ENCODE data around the gene CHL1. TPM values are rescaled to one million over a fixed set of nuclear protein-coding genes. Genes with fewer than 3 reads are reported as not detected.

CHL1 gene
- total RNA-seq, 1 donor from 2014 or later: 0.26 TPM

DNA sequence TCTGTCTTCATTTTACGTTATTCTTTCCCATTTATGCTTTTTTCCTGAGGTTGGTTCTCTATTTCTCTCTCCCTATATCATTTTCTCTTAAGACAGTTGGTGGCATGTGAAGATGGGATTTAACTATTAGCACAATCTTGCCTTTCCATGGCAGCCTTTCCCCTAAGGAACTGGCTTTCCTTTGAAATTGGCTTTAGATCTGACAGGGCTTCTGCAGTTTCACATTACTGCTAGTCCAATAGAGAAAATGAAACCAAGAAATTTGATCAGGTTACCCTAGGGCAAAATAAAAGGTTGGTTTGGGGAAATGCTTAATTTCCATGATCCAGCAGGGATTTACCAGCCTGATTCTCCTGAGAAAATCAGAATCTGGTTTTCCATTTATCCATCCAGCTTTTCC is 22.7 kb upstream of the CHL1 start:
- Histone ChIP-seq H3K27me3 (ENCODE audit: control insufficient read depth, insufficient read depth, low read length) (no peaks in the 10 kb centered on the region), H3K4me3 (ENCODE audit: low read depth, low read length) (no peak overlapping the region), H3K36me3 (ENCODE audit: control insufficient read depth, insufficient read depth, low read length) (no peaks in the 10 kb centered on the region)
- TF ChIP-seq, protein P1, sequence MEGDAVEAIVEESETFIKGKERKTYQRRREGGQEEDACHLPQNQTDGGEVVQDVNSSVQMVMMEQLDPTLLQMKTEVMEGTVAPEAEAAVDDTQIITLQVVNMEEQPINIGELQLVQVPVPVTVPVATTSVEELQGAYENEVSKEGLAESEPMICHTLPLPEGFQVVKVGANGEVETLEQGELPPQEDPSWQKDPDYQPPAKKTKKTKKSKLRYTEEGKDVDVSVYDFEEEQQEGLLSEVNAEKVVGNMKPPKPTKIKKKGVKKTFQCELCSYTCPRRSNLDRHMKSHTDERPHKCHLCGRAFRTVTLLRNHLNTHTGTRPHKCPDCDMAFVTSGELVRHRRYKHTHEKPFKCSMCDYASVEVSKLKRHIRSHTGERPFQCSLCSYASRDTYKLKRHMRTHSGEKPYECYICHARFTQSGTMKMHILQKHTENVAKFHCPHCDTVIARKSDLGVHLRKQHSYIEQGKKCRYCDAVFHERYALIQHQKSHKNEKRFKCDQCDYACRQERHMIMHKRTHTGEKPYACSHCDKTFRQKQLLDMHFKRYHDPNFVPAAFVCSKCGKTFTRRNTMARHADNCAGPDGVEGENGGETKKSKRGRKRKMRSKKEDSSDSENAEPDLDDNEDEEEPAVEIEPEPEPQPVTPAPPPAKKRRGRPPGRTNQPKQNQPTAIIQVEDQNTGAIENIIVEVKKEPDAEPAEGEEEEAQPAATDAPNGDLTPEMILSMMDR (IDR thresholded peaks at IDR 0.05; ENCODE audit: insufficient read depth, low read length, severe bottlenecking): no peak
- no peak for FAIRE-seq
- peak; percentile 5 for DNase-seq (ENCODE audit: low read depth)

DNA sequence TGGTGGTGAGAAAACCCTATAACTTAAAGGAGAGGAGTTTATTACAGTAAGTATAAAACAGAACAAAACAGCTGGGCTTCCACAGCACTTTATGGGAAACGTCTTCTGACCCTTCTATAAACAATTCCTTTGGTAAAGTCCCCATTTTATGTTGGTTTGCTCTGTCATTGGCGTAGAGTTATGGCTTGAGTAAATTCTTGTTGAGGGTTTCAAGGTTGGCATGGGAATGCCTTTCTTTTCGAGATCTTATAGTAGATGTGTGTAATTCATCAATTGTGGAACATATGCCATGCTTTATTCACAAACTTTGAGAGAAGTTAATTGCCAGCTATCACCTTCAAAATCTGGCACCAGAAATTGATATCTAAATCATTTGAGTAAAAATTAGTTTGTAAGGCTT is 11.6 kb upstream of the CHL1 start:
- no peak overlapping the region for H3K4me3 ChIP-seq (ENCODE audit: low read depth, low read length)
- TF ChIP-seq, protein P1 (IDR thresholded peaks at IDR 0.05; ENCODE audit: insufficient read depth, low read length, severe bottlenecking): no peak
- H3K36me3 ChIP-seq (ENCODE audit: control insufficient read depth, insufficient read depth, low read length): no peaks in the 10 kb centered on the region
- peaks cover 1% of the 10 kb centered on the region for H3K27me3 ChIP-seq (ENCODE audit: control insufficient read depth, insufficient read depth, low read length)
- DNase-seq (ENCODE audit: low read depth): no peak
- FAIRE-seq: no peak

DNA sequence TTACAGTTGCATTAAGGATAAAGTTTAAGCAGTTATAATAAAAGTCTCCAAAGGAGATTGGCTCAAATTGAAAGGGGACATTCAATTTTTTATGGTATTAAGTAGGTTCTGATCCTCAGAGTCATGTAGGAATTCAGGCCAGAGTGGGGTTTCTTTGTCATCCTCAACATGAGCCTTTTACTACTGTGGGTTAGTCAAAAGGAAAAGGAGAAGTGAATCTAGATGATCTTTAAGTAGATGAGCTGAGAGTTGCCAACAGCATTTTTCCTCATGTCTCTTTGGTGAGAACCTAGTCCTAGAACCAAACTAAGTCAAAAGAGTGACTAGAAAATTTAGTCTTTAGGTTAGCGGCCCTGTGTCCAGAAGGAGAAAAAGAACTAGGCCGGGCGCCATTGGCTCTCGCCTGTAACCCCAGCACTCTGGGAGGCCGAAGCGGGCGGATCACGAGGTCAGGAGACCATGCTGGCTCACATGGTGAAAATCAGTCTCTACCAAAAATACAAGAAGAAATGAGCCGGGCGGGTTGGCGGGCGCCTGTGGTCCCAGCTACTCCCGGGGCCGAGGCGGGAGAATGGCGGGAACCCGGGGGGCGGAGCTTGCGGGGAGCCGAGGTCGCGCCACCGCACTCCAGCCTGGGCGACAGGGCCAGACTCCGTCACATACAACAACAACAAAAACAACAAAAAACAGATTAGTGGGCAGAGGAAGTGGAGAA is 4.2 kb upstream of the CHL1 start:
- TF ChIP-seq, protein P1 (IDR thresholded peaks at IDR 0.05; ENCODE audit: insufficient read depth, low read length, severe bottlenecking): no peak
- DNase-seq (ENCODE audit: low read depth) (no peak), FAIRE-seq (no peak)
- H3K27me3 ChIP-seq (ENCODE audit: control insufficient read depth, insufficient read depth, low read length): peaks cover 12% of the 10 kb centered on the region
- no peaks in the 10 kb centered on the region for H3K36me3 ChIP-seq (ENCODE audit: control insufficient read depth, insufficient read depth, low read length)
- H3K4me3 ChIP-seq (ENCODE audit: low read depth, low read length): no peak overlapping the region

DNA sequence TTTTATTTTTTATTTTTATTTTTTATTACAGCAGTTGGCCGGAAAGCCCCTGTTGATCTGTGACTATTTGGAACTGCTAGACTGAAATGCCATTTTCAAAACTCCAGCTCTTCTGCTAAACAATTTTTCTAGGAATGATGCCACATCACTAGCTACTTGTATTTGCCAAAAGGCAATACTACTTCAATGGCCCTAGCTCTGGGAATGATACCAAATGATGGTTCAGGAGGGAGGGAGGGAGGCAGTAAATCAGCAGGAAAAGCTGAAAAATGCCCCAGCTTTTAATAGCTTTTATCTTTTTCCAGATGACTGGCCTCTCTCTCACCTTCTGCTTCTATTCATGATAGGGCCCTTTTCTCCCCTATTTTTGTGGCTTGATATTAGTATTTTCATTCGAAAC is 2.6 kb upstream of the CHL1 start:
- FAIRE-seq: no peak
- peaks cover 19% of the 10 kb centered on the region for H3K27me3 ChIP-seq (ENCODE audit: control insufficient read depth, insufficient read depth, low read length)

DNA sequence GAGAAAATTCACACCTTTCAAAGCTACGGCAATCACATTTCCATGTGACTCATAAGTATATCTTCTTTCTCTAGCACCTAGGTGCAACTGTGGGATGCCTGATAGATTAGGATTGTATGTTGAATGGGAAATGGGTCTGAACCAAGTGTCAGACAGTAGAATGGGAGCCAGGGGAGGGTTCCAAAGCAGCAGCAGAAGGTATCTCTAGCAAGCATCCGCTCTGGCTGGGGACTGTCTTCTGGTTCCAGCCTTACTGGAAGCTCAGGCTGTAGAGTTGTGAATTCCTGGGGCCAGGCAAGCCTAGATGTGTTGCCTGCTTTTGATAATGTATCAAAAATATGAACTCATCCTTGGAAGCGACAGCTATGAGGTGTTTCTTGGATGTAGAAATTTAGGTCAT is 2.1 kb upstream of the CHL1 start:
- Histone ChIP-seq H3K4me3 (ENCODE audit: low read depth, low read length) (no peak overlapping the region), H3K27me3 (ENCODE audit: control insufficient read depth, insufficient read depth, low read length) (peaks cover 19% of the 10 kb centered on the region), H3K36me3 (ENCODE audit: control insufficient read depth, insufficient read depth, low read length) (no peaks in the 10 kb centered on the region)
- DNase-seq (ENCODE audit: low read depth) (no peak), FAIRE-seq (no peak)
- TF ChIP-seq, protein P1 (IDR thresholded peaks at IDR 0.05; ENCODE audit: insufficient read depth, low read length, severe bottlenecking): no peak

More for the DNA sequence above, 2.6 kb upstream of the CHL1 start:
- TF ChIP-seq, protein P1 (IDR thresholded peaks at IDR 0.05; ENCODE audit: insufficient read depth, low read length, severe bottlenecking): no peak
- H3K36me3 ChIP-seq (ENCODE audit: control insufficient read depth, insufficient read depth, low read length): no peaks in the 10 kb centered on the region
- no peak overlapping the region for H3K4me3 ChIP-seq (ENCODE audit: low read depth, low read length)
- no peak for DNase-seq (ENCODE audit: low read depth)

DNA sequence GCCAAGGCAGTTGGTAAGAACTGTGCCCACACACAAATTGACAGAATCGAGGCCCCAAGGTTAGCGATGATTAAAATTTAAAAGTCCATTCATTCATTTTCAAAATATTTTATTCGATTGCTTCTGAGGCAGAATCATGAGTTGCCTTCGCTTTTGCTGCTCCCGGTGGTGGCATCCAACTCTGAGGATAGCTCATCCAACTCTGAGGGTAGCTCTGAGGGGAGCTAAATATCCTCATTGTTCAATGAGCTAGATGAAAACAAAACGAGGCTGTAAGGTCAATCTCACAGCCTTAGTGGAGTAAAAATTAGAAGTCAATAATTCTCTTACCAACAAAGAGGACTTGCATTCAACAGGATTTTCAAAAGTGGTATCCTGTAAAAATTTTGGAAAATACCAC is 897 bp upstream of the CHL1 start:
- Histone ChIP-seq H3K4me3 (ENCODE audit: low read depth, low read length) (no peak overlapping the region), H3K36me3 (ENCODE audit: control insufficient read depth, insufficient read depth, low read length) (no peaks in the 10 kb centered on the region), H3K27me3 (ENCODE audit: control insufficient read depth, insufficient read depth, low read length) (peaks cover 19% of the 10 kb centered on the region)
- TF ChIP-seq, protein P1 (IDR thresholded peaks at IDR 0.05; ENCODE audit: insufficient read depth, low read length, severe bottlenecking): no peak
- DNase-seq (ENCODE audit: low read depth): no peak
- no peak for FAIRE-seq

All from bronchial epithelial cell (primary cell).